Measurements from ENCODE around the gene HHIPL1.

Gene HHIPL1

DNA sequence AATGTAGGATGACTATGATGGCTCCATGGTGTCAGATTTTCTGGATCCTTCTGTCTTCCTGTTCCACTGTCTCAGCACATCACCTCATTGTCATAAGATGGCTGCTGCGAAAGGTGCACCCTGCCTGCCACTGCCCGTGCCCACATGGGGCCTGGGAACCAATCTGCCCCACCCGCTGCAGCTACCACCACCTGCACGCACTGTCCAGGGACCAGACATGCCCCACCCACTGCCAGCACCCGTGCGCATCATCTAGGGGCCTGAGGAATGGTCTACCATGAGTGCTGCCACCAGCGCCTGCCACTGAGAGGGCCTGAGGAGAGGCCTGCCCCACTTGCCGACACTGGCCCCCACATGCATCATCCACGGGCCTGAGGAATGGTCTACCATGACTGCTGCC lies 63.0 kb downstream of the HHIPL1 start:
- in situ Hi-C loops (cut with MboI; ENCODE audit: low pct_unique_long_range_greater_than_20kb, low sequenced_read_pairs, unreplicated experiment) = loop anchor here (25.0 kb wide), 1 partner anchor 179 kb away; no protein-coding TSS in a partner anchor
- no peak for DNase-seq (ENCODE audit: low spot score)
- no peak for TF ChIP-seq CTCF (IDR thresholded peaks at IDR 0.05; ENCODE audit: extremely low read depth, insufficient read depth, missing control alignments)

DNA sequence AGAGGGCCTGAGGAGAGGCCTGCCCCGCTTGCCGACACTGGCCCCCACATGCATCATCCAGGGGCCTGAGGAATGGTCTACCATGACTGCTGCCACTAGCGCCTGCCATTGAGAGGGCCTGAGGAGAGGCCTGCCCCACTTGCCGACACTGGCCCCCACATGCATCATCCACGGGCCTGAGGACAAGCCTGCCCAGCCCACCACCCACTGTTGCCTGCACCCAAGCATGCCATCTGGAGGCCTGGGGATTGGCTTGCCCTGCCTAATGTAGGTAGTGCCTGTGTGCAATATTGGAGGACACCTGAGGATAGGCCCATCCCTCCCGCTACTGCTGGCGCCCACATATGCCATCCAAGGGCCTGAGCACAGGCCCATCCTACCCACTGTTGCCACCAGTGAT lies 63.5 kb downstream of the HHIPL1 start:
- TF ChIP-seq CTCF (IDR thresholded peaks at IDR 0.05; ENCODE audit: extremely low read depth, insufficient read depth, missing control alignments) = no peak
- in situ Hi-C loops (cut with MboI; ENCODE audit: low pct_unique_long_range_greater_than_20kb, low sequenced_read_pairs, unreplicated experiment) = loop anchor here (25.0 kb wide), 1 partner anchor 179 kb away; no protein-coding TSS in a partner anchor
- no peak for DNase-seq (ENCODE audit: low spot score)

- in situ Hi-C loops (cut with MboI; ENCODE audit: low pct_unique_long_range_greater_than_20kb, low sequenced_read_pairs, unreplicated experiment) = loop anchor here (25.0 kb wide), 1 partner anchor 173 kb away; no protein-coding TSS in a partner anchor
- no peak for TF ChIP-seq CTCF (IDR thresholded peaks at IDR 0.05; ENCODE audit: extremely low read depth, insufficient read depth, missing control alignments)
- no peak for DNase-seq (ENCODE audit: low spot score)
Measured at GRCh38 chr14:99713972-99714371, 69.0 kb downstream of the HHIPL1 start.

DNA sequence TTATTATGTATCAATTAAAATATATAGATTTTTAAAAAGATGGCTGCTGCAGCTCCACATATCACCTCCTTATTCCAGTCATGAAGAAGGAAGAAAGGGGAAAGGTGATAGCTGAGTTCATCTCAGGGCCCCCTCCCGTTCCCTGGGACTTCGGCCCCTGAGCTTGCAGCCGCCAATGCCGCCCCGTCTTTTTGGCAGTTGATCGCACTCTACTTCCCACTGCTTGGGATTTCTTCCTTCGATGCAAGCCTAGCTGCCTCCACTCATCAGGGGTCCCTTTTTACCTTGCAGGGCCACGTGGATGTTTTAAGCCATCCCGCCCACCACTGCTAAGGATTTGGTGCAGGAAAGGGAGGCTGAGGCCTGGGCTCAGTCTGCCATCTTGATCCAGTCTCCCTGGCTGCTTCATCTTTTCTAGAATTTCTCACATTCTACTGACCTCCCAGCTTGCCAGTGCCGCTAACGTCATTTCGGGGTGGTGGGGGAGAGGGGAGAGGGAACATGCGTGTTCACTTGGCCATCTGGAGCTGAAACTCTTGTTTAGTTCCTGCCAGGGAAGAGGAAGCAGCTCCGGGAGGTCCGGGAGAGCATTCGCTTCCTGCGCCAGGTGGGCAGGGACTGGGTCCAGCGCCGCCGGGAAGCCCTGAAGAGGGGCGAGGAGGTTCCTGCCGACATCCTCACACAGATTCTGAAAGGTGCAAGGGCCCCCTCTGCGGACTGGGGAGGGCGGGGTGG lies 70.5 kb downstream of the HHIPL1 start:
- in situ Hi-C loops (cut with MboI; ENCODE audit: low pct_unique_long_range_greater_than_20kb, low sequenced_read_pairs, unreplicated experiment) = loop anchor here (25.0 kb wide), 1 partner anchor 172 kb away; no protein-coding TSS in a partner anchor
- DNase-seq (ENCODE audit: low spot score) = no peak
- no peak for TF ChIP-seq CTCF (IDR thresholded peaks at IDR 0.05; ENCODE audit: extremely low read depth, insufficient read depth, missing control alignments)

- no peak for TF ChIP-seq CTCF (IDR thresholded peaks at IDR 0.05; ENCODE audit: extremely low read depth, insufficient read depth, missing control alignments)
- in situ Hi-C loops (cut with MboI; ENCODE audit: low pct_unique_long_range_greater_than_20kb, low sequenced_read_pairs, unreplicated experiment) = loop anchor here (25.0 kb wide), 1 partner anchor 171 kb away; no protein-coding TSS in a partner anchor
- DNase-seq (ENCODE audit: low spot score) = no peak
Measured at GRCh38 chr14:99716091-99716849, 71.3 kb downstream of the HHIPL1 start.

DNA sequence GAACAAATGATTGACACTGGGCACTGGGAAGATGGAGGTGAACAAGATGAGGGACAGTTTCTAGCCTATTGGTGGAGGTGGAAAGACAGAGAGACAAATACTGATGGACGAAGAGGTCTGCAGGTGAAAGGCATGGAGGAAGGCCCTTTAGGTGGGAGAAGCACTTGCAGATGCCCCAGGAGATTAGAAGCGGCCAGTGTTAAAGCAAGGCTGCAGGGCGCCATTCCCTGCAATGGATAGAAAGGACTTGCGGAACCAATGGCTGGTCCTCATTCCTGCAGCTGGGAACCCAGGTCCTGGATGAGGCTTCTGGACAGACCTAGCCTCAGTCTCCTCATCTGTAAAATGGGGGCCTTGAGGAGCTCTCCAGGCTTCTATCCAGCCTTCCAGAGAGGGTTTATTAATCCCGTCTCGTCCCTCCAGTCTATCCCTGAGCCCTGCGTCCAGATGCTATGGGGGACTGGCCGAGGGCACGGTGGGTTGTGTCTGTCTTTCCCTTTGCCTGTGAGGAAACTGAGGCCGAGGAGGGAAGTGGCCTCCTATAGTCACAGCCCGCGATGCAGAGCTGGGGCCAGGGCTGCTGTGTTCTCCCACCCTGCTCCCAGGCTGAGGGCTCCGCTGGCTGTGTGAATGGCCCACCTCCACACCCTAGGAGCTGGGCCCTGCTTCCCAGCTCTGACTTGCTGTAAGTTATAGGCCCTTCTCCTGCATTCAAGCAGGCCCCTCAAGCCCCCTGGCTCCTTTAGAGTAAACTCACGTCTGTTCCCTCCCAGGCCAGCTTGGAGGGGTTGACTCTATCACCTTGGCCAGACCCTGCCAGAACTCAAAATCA lies 72.1 kb downstream of the HHIPL1 start:
- no peak for DNase-seq (ENCODE audit: low spot score)
- no peak for TF ChIP-seq CTCF (IDR thresholded peaks at IDR 0.05; ENCODE audit: extremely low read depth, insufficient read depth, missing control alignments)
- in situ Hi-C loops (cut with MboI; ENCODE audit: low pct_unique_long_range_greater_than_20kb, low sequenced_read_pairs, unreplicated experiment) = loop anchor here (25.0 kb wide), 1 partner anchor 170 kb away; no protein-coding TSS in a partner anchor

All from GM13977 (cell line).